ENCODE measurements around the gene SLCO4A1.

- TF ChIP-seq EZH2phosphoT487 (IDR thresholded peaks at IDR 0.05; ENCODE audit: insufficient read depth, low read depth): no peak
- TF ChIP-seq EZH2 (IDR thresholded peaks at IDR 0.05; ENCODE audit: insufficient read depth, poor library complexity, severe bottlenecking): no peak
Measured at GRCh38 chr20:62706857-62707256, 64.6 kb downstream of the SLCO4A1 start.

Data from GM23248 (cell line).